HG03095 (cell line): Measurements from ENCODE around the gene AFAP1.
"Not testable (repeated sequence)": the region's sequence is repeated elsewhere in the genome, so short reads cannot be mapped to it uniquely, and the experiment has no call there.

Source experiments
- ATAC-seq: cut with Tn5 transposase; IDR thresholded peaks from one replicate; pipeline ENCODE4 v1.9.1; 2021; ENCODE audit warnings: moderate library complexity; ENCODE audit not compliant: unreplicated experiment

The AFAP1 gene

GRCh38 chr4:7918187-7918586 lies 21.5 kb downstream of the AFAP1 start:
- not testable (repeated sequence) for ATAC-seq

GRCh38 chr4:7917669-7918068 lies 22.0 kb downstream of the AFAP1 start:
- no peak for ATAC-seq

GRCh38 chr4:7915875-7916242 lies 23.8 kb downstream of the AFAP1 start:
- no peak for ATAC-seq

GRCh38 chr4:7912826-7913225 lies 26.8 kb downstream of the AFAP1 start:
- no peak for ATAC-seq

- no peak for ATAC-seq
Observed at GRCh38 chr4:7910952-7911578, 28.6 kb downstream of the AFAP1 start.

- ATAC-seq = no peak
Observed at GRCh38 chr4:7910263-7910896, 29.3 kb downstream of the AFAP1 start.

GRCh38 chr4:7909463-7910262 lies 30.0 kb downstream of the AFAP1 start:
- ATAC-seq = no peak

- ATAC-seq = no peak
Observed at GRCh38 chr4:7908668-7909067, 31.0 kb downstream of the AFAP1 start.

- no peak for ATAC-seq
Observed at GRCh38 chr4:7907142-7907541, 32.5 kb downstream of the AFAP1 start.

GRCh38 chr4:7906171-7906701 lies 33.4 kb downstream of the AFAP1 start:
- ATAC-seq = no peak

- no peak for ATAC-seq
Observed at GRCh38 chr4:7904952-7905915, 34.4 kb downstream of the AFAP1 start.

- no peak for ATAC-seq
Observed at GRCh38 chr4:7903791-7904516, 35.7 kb downstream of the AFAP1 start.

- no peak for ATAC-seq
Observed at GRCh38 chr4:7902826-7903225, 36.8 kb downstream of the AFAP1 start.

GRCh38 chr4:7902101-7902553 lies 37.5 kb downstream of the AFAP1 start:
- ATAC-seq = no peak

GRCh38 chr4:7901311-7901885 lies 38.3 kb downstream of the AFAP1 start:
- ATAC-seq = no peak

- ATAC-seq = no peak
Observed at GRCh38 chr4:7900334-7900909, 39.2 kb downstream of the AFAP1 start.

- ATAC-seq = no peak
Observed at GRCh38 chr4:7899184-7899869, 40.3 kb downstream of the AFAP1 start.

- no peak for ATAC-seq
Observed at GRCh38 chr4:7898385-7898784, 41.3 kb downstream of the AFAP1 start.

GRCh38 chr4:7897811-7898210 lies 41.9 kb downstream of the AFAP1 start:
- no peak for ATAC-seq
